ENCODE results near the gene CHRDL2. TPM values are rescaled to one million over a fixed set of nuclear protein-coding genes. Genes with fewer than 3 reads are reported as not detected.

The CHRDL2 gene
- polyA plus RNA-seq, 1 donor = 2.1 TPM

GRCh38 chr11:74748211-74749126, 17.2 kb upstream of the CHRDL2 start, which contains the start of gene RNF169:
RNF169 (plus strand) TSS chr11:74748849; CDS start chr11:74748881, 32 bp downstream.
- peak; percentile 93 for DNase-seq

- DNase-seq = no peak
Observed at GRCh38 chr11:74746868-74747267, 15.6 kb upstream of the CHRDL2 start.

GRCh38 chr11:74744277-74744676, 13.1 kb upstream of the CHRDL2 start:
- no peak for DNase-seq

- DNase-seq = no peak
Observed at GRCh38 chr11:74743640-74744039, 12.4 kb upstream of the CHRDL2 start.

- no peak for DNase-seq
Observed at GRCh38 chr11:74742070-74742469, 10.8 kb upstream of the CHRDL2 start.

GRCh38 chr11:74739546-74740270, 8.5 kb upstream of the CHRDL2 start:
- peak; percentile 71 for DNase-seq

GRCh38 chr11:74736031-74736430, 4.8 kb upstream of the CHRDL2 start:
- no peak for DNase-seq

GRCh38 chr11:74735365-74735928, 4.2 kb upstream of the CHRDL2 start:
- DNase-seq = no peak

- DNase-seq = no peak
Observed at GRCh38 chr11:74734559-74734925, 3.3 kb upstream of the CHRDL2 start.

GRCh38 chr11:74730571-74731260, 510 bp downstream of the CHRDL2 start:
- no peak for DNase-seq

- no peak for DNase-seq
Observed at GRCh38 chr11:74729397-74729796, 1.8 kb downstream of the CHRDL2 start.

- peak; percentile 89 for DNase-seq
Observed at GRCh38 chr11:74726547-74727182, 4.6 kb downstream of the CHRDL2 start.

- no peak for DNase-seq
Observed at GRCh38 chr11:74725701-74726100, 5.5 kb downstream of the CHRDL2 start.

- DNase-seq = no peak
Observed at GRCh38 chr11:74723511-74723910, 7.7 kb downstream of the CHRDL2 start.

- no peak for DNase-seq
Observed at GRCh38 chr11:74721479-74721835, 9.8 kb downstream of the CHRDL2 start.

- peak; percentile 27 for DNase-seq
Observed at GRCh38 chr11:74720596-74721478, 10.4 kb downstream of the CHRDL2 start.

GRCh38 chr11:74719011-74719410, 12.2 kb downstream of the CHRDL2 start:
- DNase-seq = no peak

GRCh38 chr11:74717221-74717969, 13.8 kb downstream of the CHRDL2 start:
- no peak for DNase-seq

- DNase-seq = no peak
Observed at GRCh38 chr11:74714904-74715303, 16.3 kb downstream of the CHRDL2 start.

GRCh38 chr11:74713686-74714085, 17.5 kb downstream of the CHRDL2 start:
- DNase-seq = no peak

Data from hindlimb muscle (tissue), 1 donor.